Measurements from ENCODE around the gene CELA3A.

DNA sequence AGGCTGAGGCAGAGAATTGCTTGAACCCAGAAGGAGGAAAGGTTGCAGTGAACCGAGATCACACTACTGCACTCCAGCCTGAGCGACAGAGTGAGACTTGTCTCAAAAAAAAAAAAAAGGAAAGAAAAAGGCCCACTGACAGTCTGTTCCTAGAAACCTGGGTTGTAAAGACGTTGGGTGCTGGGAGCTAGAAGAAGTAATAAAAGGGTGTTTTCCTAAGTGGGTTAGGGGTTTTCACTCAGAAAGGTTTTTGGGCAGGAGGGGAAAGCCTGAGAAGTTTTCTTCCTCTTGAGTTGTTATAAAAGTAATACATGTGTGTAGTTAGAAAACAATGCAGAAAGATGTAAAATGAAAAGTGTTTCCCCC is 25.4 kb downstream of the CELA3A start:
- TF ChIP-seq, protein P1, sequence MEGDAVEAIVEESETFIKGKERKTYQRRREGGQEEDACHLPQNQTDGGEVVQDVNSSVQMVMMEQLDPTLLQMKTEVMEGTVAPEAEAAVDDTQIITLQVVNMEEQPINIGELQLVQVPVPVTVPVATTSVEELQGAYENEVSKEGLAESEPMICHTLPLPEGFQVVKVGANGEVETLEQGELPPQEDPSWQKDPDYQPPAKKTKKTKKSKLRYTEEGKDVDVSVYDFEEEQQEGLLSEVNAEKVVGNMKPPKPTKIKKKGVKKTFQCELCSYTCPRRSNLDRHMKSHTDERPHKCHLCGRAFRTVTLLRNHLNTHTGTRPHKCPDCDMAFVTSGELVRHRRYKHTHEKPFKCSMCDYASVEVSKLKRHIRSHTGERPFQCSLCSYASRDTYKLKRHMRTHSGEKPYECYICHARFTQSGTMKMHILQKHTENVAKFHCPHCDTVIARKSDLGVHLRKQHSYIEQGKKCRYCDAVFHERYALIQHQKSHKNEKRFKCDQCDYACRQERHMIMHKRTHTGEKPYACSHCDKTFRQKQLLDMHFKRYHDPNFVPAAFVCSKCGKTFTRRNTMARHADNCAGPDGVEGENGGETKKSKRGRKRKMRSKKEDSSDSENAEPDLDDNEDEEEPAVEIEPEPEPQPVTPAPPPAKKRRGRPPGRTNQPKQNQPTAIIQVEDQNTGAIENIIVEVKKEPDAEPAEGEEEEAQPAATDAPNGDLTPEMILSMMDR (IDR thresholded peaks at IDR 0.05) = no peak
- no peak for TF ChIP-seq POLR2A (IDR thresholded peaks at IDR 0.05)

All from adrenal gland (tissue), 5 donors.